ENCODE data around the gene CLPTM1. TPM values are rescaled to one million over a fixed set of nuclear protein-coding genes. Genes with fewer than 3 reads are reported as not detected.

The CLPTM1 gene
- total and polyA plus RNA-seq, 2 of the 8 experiments (the other 6 are each of a cell fraction or from before 2014, with no cell fraction given) = 84.8 to 108 TPM

DNA sequence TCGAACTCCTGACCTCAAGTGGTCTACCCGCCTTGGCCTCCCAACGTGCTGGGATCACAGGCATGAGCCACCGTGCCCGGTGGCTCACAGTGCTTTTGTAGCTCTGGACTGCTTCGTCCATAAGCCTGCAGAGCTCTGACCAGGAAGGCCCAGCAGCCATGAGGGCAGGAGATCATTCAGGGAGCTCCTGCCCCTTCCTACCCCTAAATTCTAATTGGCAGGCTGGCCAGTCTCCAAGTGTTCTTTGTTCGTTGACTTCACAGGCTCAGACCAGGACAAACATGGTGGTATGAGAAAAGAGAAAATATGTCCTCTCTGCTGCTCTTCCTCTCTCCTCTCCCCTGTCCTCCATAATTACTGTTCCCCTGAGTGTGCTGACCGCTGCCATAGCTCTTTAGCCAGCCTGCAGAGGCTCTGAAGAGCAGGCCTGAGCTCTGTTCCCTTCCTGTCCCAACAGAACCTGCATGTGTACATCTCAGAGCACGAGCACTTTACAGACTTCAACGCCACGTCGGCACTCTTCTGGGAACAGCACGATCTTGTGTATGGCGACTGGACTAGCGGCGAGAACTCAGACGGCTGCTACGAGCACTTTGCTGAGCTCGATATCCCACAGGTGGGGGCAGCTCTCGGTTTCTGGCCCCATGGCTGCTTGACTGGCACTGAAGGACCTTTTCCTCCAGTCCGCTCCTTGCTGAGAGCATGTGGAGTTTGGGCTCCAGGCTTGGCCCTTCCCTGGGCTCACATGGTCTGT lies 19.0 kb downstream of the CLPTM1 start:
- ChIA-PET CTCF (ENCODE audit: partially characterized antibody) (interaction anchor here (0.7 to 4.3 kb wide), 4 partner anchors 8 to 279 kb away, joined by 3 to 28 read pairs (median 4); no protein-coding TSS in a partner anchor), POLR2A (ENCODE audit: partially characterized antibody) (interaction anchor here (0.8 to 1.2 kb wide), 3 partner anchors 11 to 78 kb away, joined by 3 to 5 read pairs (median 3); no protein-coding TSS in a partner anchor)
- Histone ChIP-seq H2BK120ac (replicated peaks; ENCODE audit: low read depth, low read length) (no peak overlapping the region), H2BK12ac (ENCODE audit: low read depth, low read length) (no peak overlapping the region), H3K4me1 (replicated peaks in 1 of 4; ENCODE audit: control insufficient read depth in 3 of 4, insufficient read depth in 4 of 4, low read length in 3 of 4) (no peaks in the 10 kb centered on the region), H3K9me3 (ENCODE audit: insufficient read depth in 2 of 2, low read depth in 1 of 2, low read length in 1 of 2) (no peaks in the 10 kb centered on the region), H2AK5ac (ENCODE audit: low read depth, low read length) (no peak overlapping the region), H2BK15ac (ENCODE audit: low read length) (no peak overlapping the region), H2BK5ac (ENCODE audit: low read depth, low read length) (no peak overlapping the region), H3K18ac (ENCODE audit: extremely low read depth, low read length) (no peak overlapping the region), H3K4me3 (ENCODE audit: extremely low read depth in 1 of 4, insufficient read depth in 2 of 4, low read depth in 3 of 4, low read length in 4 of 4) (no peak overlapping the region), H4K91ac (replicated peaks; ENCODE audit: insufficient read length, low read length) (no peak overlapping the region), H2AFZ (ENCODE audit: low read length) (no peak overlapping the region), H2BK20ac (ENCODE audit: low read length) (no peak overlapping the region), H3K36me3 (ENCODE audit: control insufficient read depth in 2 of 4, insufficient read depth in 4 of 4, low read length in 3 of 4) (peaks cover 13 to 51% (median 32%) of the 10 kb centered on the region in 4 experiments; a peak in 7 of 8 replicates), H3K27ac (ENCODE audit: low read depth, low read length) (no peak overlapping the region), H3K27me3 (replicated peaks in 1 of 4; ENCODE audit: control insufficient read depth in 3 of 4, extremely low read depth in 1 of 4, insufficient read depth in 3 of 4, low read length in 3 of 4) (no peaks in the 10 kb centered on the region), H3K23ac (ENCODE audit: insufficient read length) (no peak overlapping the region), H3K56ac (replicated peaks; ENCODE audit: insufficient read length, low read depth, low read length) (no peak overlapping the region), H3K79me2 (ENCODE audit: control insufficient read depth in 1 of 2, insufficient read depth in 2 of 2, low read length in 2 of 2) (no peaks in the 10 kb centered on the region; a peak in 1 of 4 replicates), H3K4me2 (ENCODE audit: insufficient read depth in 1 of 2, low read depth in 2 of 2, low read length in 2 of 2) (no peak overlapping the region), H4K20me1 (replicated peaks in 1 of 2; ENCODE audit: control insufficient read depth in 1 of 2, insufficient read depth in 2 of 2, low read length in 2 of 2) (peaks cover 4 to 7% of the 10 kb centered on the region in 2 experiments), H3K23me2 (ENCODE audit: low read depth, low read length) (no peaks in the 10 kb centered on the region), H3K14ac (ENCODE audit: insufficient read length) (no peak overlapping the region), H3K79me1 (ENCODE audit: low read depth, low read length) (no peaks in the 10 kb centered on the region), H3K4ac (replicated peaks; ENCODE audit: insufficient read length, low read depth, low read length) (no peak overlapping the region), H4K8ac (ENCODE audit: extremely low read depth, insufficient read depth, low read length) (no peak overlapping the region), H4K5ac (ENCODE audit: insufficient read length, low read depth, low read length) (no peak overlapping the region), H3K9ac (replicated peaks in 1 of 4; ENCODE audit: extremely low read depth in 1 of 4, low read depth in 3 of 4, low read length in 3 of 4) (no peak overlapping the region)
- 95% methylated on average over 21 of the region's 21 CpGs; no CpG with 5 or more reads in 1 of the 2 experiments for WGBS, 2 experiments (ENCODE audit: extremely low coverage in 1 of 2, insufficient coverage in 1 of 2, insufficient read length in 1 of 2, insufficient replicate concordance in 2 of 2, low coverage in 1 of 2, low lambda C conversion rate in 2 of 2, missing lambda C conversion rate in 1 of 2)
- FAIRE-seq (no peak), DNase-seq (ENCODE audit: low read depth in 1 of 2, low spot score in 2 of 2) (no peak)
- TF ChIP-seq CBX8 (IDR thresholded peaks at IDR 0.05; ENCODE audit: borderline replicate concordance, low read depth, low read length) (no peak), YY1 (IDR thresholded peaks at IDR 0.05; ENCODE audit: low read depth, low read length) (no peak), SIN3A (conservative IDR thresholded peaks at IDR 0.05 in 1 of 2, IDR thresholded peaks at IDR 0.05 in 1 of 2; ENCODE audit: low read depth in 1 of 2, low read length in 2 of 2) (no peak), SP2 (IDR thresholded peaks at IDR 0.05; ENCODE audit: low read length) (no peak), POLR2A (IDR thresholded peaks at IDR 0.05; ENCODE audit: control extremely low read depth in 1 of 2, low read depth in 2 of 2, low read length in 2 of 2) (no peak), TBP (IDR thresholded peaks at IDR 0.05; ENCODE audit: low read depth, low read length) (no peak), CHD1 (IDR thresholded peaks at IDR 0.05; ENCODE audit: low read depth, low read length) (no peak), TCF12 (IDR thresholded peaks at IDR 0.05; ENCODE audit: low read depth, low read length) (no peak), SP1 (IDR thresholded peaks at IDR 0.05; ENCODE audit: low read depth, low read length) (no peak), RNF2 (IDR thresholded peaks at IDR 0.05; ENCODE audit: borderline replicate concordance, low read depth, low read length, missing control alignments, poor library complexity, severe bottlenecking) (no peak), EGR1 (IDR thresholded peaks at IDR 0.05; ENCODE audit: borderline replicate concordance, low read depth, low read length) (no peak), TAF1 (IDR thresholded peaks at IDR 0.05; ENCODE audit: low read depth, low read length) (no peak), SP4 (IDR thresholded peaks at IDR 0.05; ENCODE audit: low read length) (no peak), SRF (IDR thresholded peaks at IDR 0.05; ENCODE audit: low read depth, low read length) (no peak)
